Measurements from ENCODE around the gene MEI1. TPM values are rescaled to one million over a fixed set of nuclear protein-coding genes. Genes with fewer than 3 reads are reported as not detected.

The MEI1 gene
- total and polyA plus RNA-seq, 2 donors (not counting 1 experiment from before 2014, with no cell fraction given) = 50.1 to 64.8 TPM

GRCh38 chr22:41805639-41806038, 106.3 kb downstream of the MEI1 start:
- no peak overlapping the region for H3K9ac ChIP-seq (ENCODE audit: low read length)
- CTCF ChIA-PET = no interaction called here
- H3K4me3 Mint-ChIP-seq = no peak overlapping the region

GRCh38 chr22:41808400-41808799, 109.1 kb downstream of the MEI1 start:
- TF ChIP-seq CTCF (IDR thresholded peaks at IDR 0.05) (no peak), EZH2 (IDR thresholded peaks at IDR 0.05; ENCODE audit: borderline replicate concordance, insufficient read depth, low read depth, low read length, poor library complexity, severe bottlenecking) (no peak)
- Mint-ChIP-seq H3K27me3 (no peaks in the 10 kb centered on the region), H3K4me1 (no peaks in the 10 kb centered on the region), H3K27ac (no peak overlapping the region), H3K9me3 (ENCODE audit: insufficient read depth) (no peaks in the 10 kb centered on the region), H3K4me3 (no peak overlapping the region)
- Histone ChIP-seq H2AFZ (ENCODE audit: insufficient read depth, low read depth, low read length, poor library complexity, severe bottlenecking) (no peak overlapping the region), H3K9me3 (ENCODE audit: control extremely low read depth in 1 of 3, control insufficient read depth in 2 of 3, insufficient read depth in 1 of 3, low read length in 2 of 3) (no peaks in the 10 kb centered on the region), H4K20me1 (ENCODE audit: control insufficient read depth, insufficient read depth, low read length, poor library complexity, severe bottlenecking) (no peaks in the 10 kb centered on the region), H3K27me3 (replicated peaks in 1 of 4; ENCODE audit: control extremely low read depth in 1 of 4, control insufficient read depth in 3 of 4, insufficient read depth in 4 of 4, low read length in 3 of 4) (no peaks in the 10 kb centered on the region), H3K4me3 (ENCODE audit: control extremely low read depth in 1 of 5, extremely low read depth in 1 of 5, insufficient read depth in 1 of 5, low read depth in 2 of 5, low read length in 4 of 5) (no peak overlapping the region), H3K4me2 (replicated peaks; ENCODE audit: low read depth, low read length, poor library complexity, severe bottlenecking) (no peak overlapping the region), H3K36me3 (replicated peaks in 1 of 2; ENCODE audit: control extremely low read depth in 1 of 2, control insufficient read depth in 1 of 2, extremely low read depth in 1 of 2, insufficient read depth in 2 of 2, low read length in 1 of 2) (peaks cover 0 to 32% of the 10 kb centered on the region in 2 experiments), H3K27ac (ENCODE audit: low read length in 2 of 2) (no peak overlapping the region), H3K79me2 (ENCODE audit: control insufficient read depth, insufficient read depth, low read length) (peaks cover 31% of the 10 kb centered on the region), H3K9ac (ENCODE audit: low read length) (no peak overlapping the region), H3K4me1 (ENCODE audit: control insufficient read depth in 2 of 2, insufficient read depth in 2 of 2, low read length in 2 of 2) (no peaks in the 10 kb centered on the region)
- POLR2A ChIA-PET = no interaction called here
- ATAC-seq (ENCODE audit: low read depth) = no peak
- WGBS (ENCODE audit: insufficient coverage) = 98% methylated on average over 5 of the region's 6 CpGs
- DNase-seq = no peak
- CTCF ChIA-PET = interaction anchor here (1.2 kb wide), 1 partner anchor 111 kb away, joined by 5 read pairs; no protein-coding TSS in a partner anchor
- intact Hi-C loops (cut with micrococcal nuclease) = no loop called here

More at GRCh38 chr22:41805639-41806038, 106.3 kb downstream of the MEI1 start:
- TF ChIP-seq EZH2 (IDR thresholded peaks at IDR 0.05; ENCODE audit: borderline replicate concordance, insufficient read depth, low read depth, low read length, poor library complexity, severe bottlenecking) = no peak
- no peak for TF ChIP-seq CTCF (IDR thresholded peaks at IDR 0.05)
- Histone ChIP-seq H3K27ac (ENCODE audit: low read length in 2 of 2) (no peak overlapping the region), H4K20me1 (ENCODE audit: control insufficient read depth, insufficient read depth, low read length, poor library complexity, severe bottlenecking) (no peaks in the 10 kb centered on the region), H3K4me2 (replicated peaks; ENCODE audit: low read depth, low read length, poor library complexity, severe bottlenecking) (no peak overlapping the region), H3K36me3 (replicated peaks in 1 of 2; ENCODE audit: control extremely low read depth in 1 of 2, control insufficient read depth in 1 of 2, extremely low read depth in 1 of 2, insufficient read depth in 2 of 2, low read length in 1 of 2) (peaks cover 0 to 12% of the 10 kb centered on the region in 2 experiments), H3K79me2 (ENCODE audit: control insufficient read depth, insufficient read depth, low read length) (peaks cover 47% of the 10 kb centered on the region), H3K9me3 (ENCODE audit: control extremely low read depth in 1 of 3, control insufficient read depth in 2 of 3, insufficient read depth in 1 of 3, low read length in 2 of 3) (no peaks in the 10 kb centered on the region), H3K4me1 (ENCODE audit: control insufficient read depth in 2 of 2, insufficient read depth in 2 of 2, low read length in 2 of 2) (peaks cover 11% of the 10 kb centered on the region in 2 donors), H3K4me3 (ENCODE audit: control extremely low read depth in 1 of 5, extremely low read depth in 1 of 5, insufficient read depth in 1 of 5, low read depth in 2 of 5, low read length in 4 of 5) (no peak overlapping the region), H3K27me3 (replicated peaks in 1 of 4; ENCODE audit: control extremely low read depth in 1 of 4, control insufficient read depth in 3 of 4, insufficient read depth in 4 of 4, low read length in 3 of 4) (no peaks in the 10 kb centered on the region), H2AFZ (ENCODE audit: insufficient read depth, low read depth, low read length, poor library complexity, severe bottlenecking) (no peak overlapping the region)
- H3K27me3 Mint-ChIP-seq = no peaks in the 10 kb centered on the region
- intact Hi-C loops (cut with micrococcal nuclease) = no loop called here
- DNase-seq = no peak
- POLR2A ChIA-PET = interaction anchor here (0.6 to 0.7 kb wide), 2 partner anchors 135 to 137 kb away, joined by 3 to 5 read pairs; no protein-coding TSS in a partner anchor
- H3K27ac Mint-ChIP-seq = no peak overlapping the region
- peaks cover 16% of the 10 kb centered on the region for H3K4me1 Mint-ChIP-seq
- no peak for ATAC-seq (ENCODE audit: low read depth)
- H3K9me3 Mint-ChIP-seq (ENCODE audit: insufficient read depth) = no peaks in the 10 kb centered on the region

Data from B cell (primary cell).